Muscle layer of colon (tissue), 2 donors: Measurements from ENCODE around the gene RRBP1.
"Not testable (repeated sequence)": the region's sequence is repeated elsewhere in the genome, so short reads cannot be mapped to it uniquely, and the experiment has no call there.

Source experiments
- H3K27ac ChIP-seq: one replicate; pipeline ENCODE4 v1.7.0; 2013; ENCODE audit warnings: low read depth, mild to moderate bottlenecking, low read length, moderate library complexity
- H3K27me3 ChIP-seq, 2 donors: one replicate each; pipeline ENCODE4 v1.7.0; 2013; ENCODE audit warnings: low read length in 2 of 2, mild to moderate bottlenecking in 2 of 2; ENCODE audit not compliant: insufficient read depth in 2 of 2, control insufficient read depth in 1 of 2
- H3K36me3 ChIP-seq: one replicate; pipeline ENCODE4 v1.7.0; 2013; ENCODE audit warnings: mild to moderate bottlenecking, low read length; ENCODE audit not compliant: insufficient read depth
- H3K4me1 ChIP-seq: one replicate; pipeline ENCODE4 v1.7.0; 2013; ENCODE audit warnings: mild to moderate bottlenecking, low read length; ENCODE audit not compliant: insufficient read depth
- H3K4me3 ChIP-seq, 2 donors: one replicate each; pipeline ENCODE4 v1.7.0; 2013; ENCODE audit warnings: low read length in 2 of 2, low read depth in 1 of 2, mild to moderate bottlenecking in 1 of 2, moderate library complexity in 1 of 2
- H3K9ac ChIP-seq: one replicate; pipeline ENCODE4 v1.7.0; 2013; ENCODE audit warnings: low read length
- H3K9me3 ChIP-seq: one replicate; pipeline ENCODE4 v1.7.0; 2013; ENCODE audit warnings: mild to moderate bottlenecking, low read length
- donor health status: abdominal sarcoma.
- donor health status: Adenocarcinoma of cecum.

Gene RRBP1

DNA sequence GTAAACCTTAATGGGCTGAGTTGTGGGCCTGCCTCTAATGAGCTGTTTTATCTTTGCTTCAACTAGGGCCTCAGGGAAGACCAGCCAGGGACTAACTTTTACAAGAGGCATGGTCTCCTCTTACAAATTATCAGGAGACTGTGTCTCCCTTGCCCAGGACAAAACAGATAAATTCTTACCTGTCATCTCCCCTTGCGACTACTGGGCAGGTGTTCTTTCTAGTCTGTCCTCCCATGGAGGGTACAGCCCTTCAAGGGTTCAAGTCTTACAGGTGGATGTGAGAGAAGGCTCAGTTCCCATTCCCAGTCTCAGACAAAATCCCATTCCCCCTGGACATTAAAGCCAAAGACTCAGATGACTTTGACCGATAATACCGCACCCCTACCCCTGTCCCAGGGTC lies 13.6 kb downstream of the RRBP1 start:
- Histone ChIP-seq H3K27ac (no peak overlapping the region), H3K36me3 (no peaks in the 10 kb centered on the region), H3K4me3 (no peak overlapping the region), H3K9me3 (no peaks in the 10 kb centered on the region), H3K27me3 (no peaks in the 10 kb centered on the region), H3K9ac (no peak overlapping the region), H3K4me1 (peaks cover 14% of the 10 kb centered on the region)

DNA sequence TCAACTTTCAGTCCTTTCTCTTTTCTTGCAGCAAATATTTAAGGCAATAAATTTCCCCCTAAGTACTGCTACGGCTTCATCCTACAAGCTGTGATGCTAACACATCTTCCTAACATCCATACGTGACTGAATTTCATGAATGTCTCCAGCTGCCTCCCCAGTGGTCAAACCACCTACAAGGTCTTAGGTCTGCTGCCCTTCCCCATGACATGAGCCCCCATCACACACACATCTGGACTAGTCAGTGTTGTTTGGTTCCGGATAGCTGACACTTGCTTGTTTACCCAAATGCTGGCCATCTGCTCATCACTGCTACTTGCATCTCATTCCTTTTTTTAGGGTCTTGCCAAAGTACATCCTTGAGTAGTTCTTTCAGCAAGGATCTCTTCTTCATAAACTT lies 14.6 kb downstream of the RRBP1 start:
- H3K9me3 ChIP-seq: no peaks in the 10 kb centered on the region
- no peak overlapping the region for H3K4me3 ChIP-seq
- H3K27me3 ChIP-seq: no peaks in the 10 kb centered on the region
- peaks cover 22% of the 10 kb centered on the region for H3K4me1 ChIP-seq
- H3K27ac ChIP-seq: no peak overlapping the region
- no peak overlapping the region for H3K9ac ChIP-seq
- H3K36me3 ChIP-seq: no peaks in the 10 kb centered on the region

DNA sequence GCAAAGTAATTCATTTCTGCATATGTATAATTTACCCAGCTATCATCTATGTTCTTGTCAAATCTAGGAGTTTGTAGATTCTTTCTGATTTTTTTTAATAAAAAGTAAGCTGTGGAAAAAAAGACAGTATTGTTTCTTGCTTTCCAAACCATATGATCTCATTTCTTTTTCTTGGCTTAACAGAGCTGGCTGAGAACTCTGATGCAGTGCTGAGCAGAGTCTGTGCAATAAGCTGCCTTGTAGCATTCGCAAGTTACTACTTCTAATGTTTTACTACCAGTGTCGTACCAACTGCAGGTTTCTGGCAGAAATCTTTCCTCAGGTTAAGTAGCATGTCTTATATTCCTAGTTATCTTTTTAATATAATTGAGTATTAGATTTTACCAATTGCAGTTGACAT lies 15.6 kb downstream of the RRBP1 start:
- Histone ChIP-seq H3K4me1 (peaks cover 18% of the 10 kb centered on the region), H3K27ac (no peak overlapping the region), H3K9ac (no peak overlapping the region), H3K9me3 (no peaks in the 10 kb centered on the region), H3K27me3 (no peaks in the 10 kb centered on the region), H3K4me3 (no peak overlapping the region), H3K36me3 (no peaks in the 10 kb centered on the region)

DNA sequence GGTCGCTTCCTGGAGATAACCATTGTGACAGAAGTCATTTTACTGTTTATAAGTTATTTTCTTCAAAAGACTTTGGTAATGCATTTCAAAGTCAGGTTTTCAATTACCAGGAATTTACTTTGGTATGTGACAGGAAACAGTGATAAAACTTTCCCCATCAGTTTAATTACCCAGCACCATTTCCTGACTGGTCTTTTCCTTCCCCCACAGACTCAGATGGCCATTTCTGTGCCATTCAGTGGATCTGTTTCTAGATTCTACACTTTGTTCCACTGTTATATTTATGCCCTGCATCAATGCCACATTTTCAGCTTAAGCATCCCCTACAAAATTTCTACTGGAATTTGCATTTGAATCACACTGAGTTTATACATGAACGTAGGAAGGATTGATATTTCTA lies 16.3 kb downstream of the RRBP1 start:
- no peaks in the 10 kb centered on the region for H3K9me3 ChIP-seq
- H3K4me3 ChIP-seq: no peak overlapping the region
- H3K4me1 ChIP-seq: peaks cover 19% of the 10 kb centered on the region
- H3K36me3 ChIP-seq: peaks cover under 1% of the 10 kb centered on the region
- no peaks in the 10 kb centered on the region for H3K27me3 ChIP-seq
- H3K27ac ChIP-seq: no peak overlapping the region
- H3K9ac ChIP-seq: no peak overlapping the region

DNA sequence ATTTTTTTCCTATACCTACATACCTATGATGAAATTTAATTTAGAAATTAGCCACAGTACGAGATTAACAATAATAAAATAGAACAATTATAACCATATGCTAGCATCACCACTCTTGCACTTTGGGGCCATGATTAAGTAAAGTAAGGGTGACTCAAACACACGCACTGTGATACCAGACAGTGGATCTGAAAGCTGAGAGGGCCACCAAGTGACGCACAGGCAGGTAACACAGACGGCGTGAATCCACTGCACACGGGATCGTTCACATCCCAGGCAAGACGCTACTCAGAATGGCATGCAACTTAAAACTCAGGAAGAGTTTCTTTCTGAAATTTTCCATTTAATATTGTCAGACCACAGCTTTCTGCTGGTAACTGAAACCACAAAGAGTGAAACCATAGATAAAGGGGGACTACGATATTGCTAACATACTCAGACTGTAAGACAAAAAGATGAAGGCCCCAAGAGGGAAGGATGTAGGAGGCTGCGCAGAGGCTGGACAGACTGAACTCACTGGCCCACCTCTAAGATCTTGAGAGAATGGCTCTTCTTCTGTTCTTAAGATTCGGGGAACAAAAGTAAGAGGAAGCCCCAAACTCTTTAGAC lies 17.9 kb downstream of the RRBP1 start:
- H3K36me3 ChIP-seq: peaks cover 12% of the 10 kb centered on the region
- peaks cover 25% of the 10 kb centered on the region for H3K4me1 ChIP-seq
- no peak overlapping the region for H3K27ac ChIP-seq
- no peaks in the 10 kb centered on the region for H3K9me3 ChIP-seq
- no peak overlapping the region for H3K9ac ChIP-seq
- no peaks in the 10 kb centered on the region for H3K27me3 ChIP-seq
- H3K4me3 ChIP-seq: no peak overlapping the region

DNA sequence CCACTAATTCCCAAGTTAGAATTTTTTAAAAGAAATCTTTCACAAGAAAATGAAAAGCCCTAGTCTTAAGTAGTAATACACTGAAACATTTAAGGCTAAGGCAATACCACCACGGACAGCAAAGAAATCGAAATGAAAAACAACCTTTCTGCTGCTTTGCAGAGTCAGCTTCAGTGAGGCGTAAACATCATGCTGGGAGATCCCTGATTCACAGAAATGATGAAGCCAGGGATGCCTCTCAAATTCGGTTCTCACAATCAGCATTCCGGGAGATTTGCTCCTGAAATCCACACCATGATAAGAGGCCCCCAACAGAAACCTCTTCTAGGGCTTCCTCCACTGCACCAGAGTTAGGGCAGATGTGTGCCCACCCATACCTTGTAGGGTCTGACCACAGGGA lies 18.6 kb downstream of the RRBP1 start:
- H3K27me3 ChIP-seq: no peaks in the 10 kb centered on the region
- H3K4me1 ChIP-seq: peaks cover 25% of the 10 kb centered on the region
- H3K4me3 ChIP-seq: no peak overlapping the region
- H3K36me3 ChIP-seq: peaks cover 15% of the 10 kb centered on the region
- no peak overlapping the region for H3K27ac ChIP-seq
- H3K9ac ChIP-seq: no peak overlapping the region
- H3K9me3 ChIP-seq: no peaks in the 10 kb centered on the region

DNA sequence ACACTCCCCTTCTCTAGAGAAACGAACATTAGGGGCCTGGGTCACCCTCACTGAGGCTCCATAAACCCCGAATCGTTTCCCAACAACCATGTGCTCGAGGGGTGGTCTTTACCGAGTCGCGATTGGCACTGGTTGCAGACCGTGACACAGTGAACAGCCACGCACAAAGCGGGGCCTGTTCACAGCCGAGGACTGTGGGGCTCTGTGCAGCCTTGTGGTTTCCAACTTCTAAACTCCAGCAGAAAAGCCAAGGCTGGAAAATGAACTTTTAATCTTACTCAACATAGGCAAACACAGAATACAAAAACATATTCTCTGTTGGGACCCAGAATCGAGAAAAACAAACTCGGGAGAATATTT lies 19.0 kb downstream of the RRBP1 start:
- H3K9me3 ChIP-seq: no peaks in the 10 kb centered on the region
- no peak overlapping the region for H3K4me3 ChIP-seq
- H3K27ac ChIP-seq: no peak overlapping the region
- H3K27me3 ChIP-seq: no peaks in the 10 kb centered on the region
- peaks cover 20% of the 10 kb centered on the region for H3K36me3 ChIP-seq
- no peak overlapping the region for H3K9ac ChIP-seq
- H3K4me1 ChIP-seq: peaks cover 25% of the 10 kb centered on the region

DNA sequence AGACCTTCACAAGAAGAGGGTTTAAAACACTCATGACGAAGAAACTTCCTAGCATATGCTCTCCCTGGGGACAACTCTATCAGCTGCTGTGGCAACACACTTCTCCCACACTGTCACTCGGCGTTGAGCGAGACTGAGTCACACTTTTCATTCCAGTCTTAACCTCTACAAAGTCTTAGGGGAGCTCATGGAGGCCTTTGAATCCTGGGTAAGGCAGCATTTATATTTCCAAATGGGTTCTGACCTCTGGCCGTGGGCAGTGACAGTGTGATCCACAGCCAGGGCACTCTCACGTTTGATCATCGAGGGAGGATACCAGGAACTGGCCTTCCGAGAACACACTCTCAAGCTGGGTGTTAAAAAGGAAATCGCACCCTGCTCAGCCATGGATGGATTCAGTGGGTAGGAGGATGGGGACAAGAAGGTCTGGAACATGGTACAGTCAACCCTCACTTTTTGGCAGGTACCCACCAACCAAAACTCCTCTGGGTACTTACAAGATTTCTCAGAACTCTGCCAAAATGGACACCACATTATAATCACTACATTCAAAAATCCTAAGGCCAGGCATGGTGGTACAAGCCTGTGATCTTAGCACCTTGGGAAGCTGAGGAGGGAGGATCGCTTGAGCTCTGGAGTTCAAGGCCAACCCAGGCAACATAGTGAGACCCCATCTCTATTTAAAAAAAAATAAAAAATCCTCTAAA lies 19.6 kb downstream of the RRBP1 start:
- no peak overlapping the region for H3K27ac ChIP-seq
- peaks cover 24% of the 10 kb centered on the region for H3K36me3 ChIP-seq
- no peaks in the 10 kb centered on the region for H3K9me3 ChIP-seq
- H3K9ac ChIP-seq: no peak overlapping the region
- peaks cover 25% of the 10 kb centered on the region for H3K4me1 ChIP-seq
- H3K27me3 ChIP-seq: no peaks in the 10 kb centered on the region
- no peak overlapping the region for H3K4me3 ChIP-seq

DNA sequence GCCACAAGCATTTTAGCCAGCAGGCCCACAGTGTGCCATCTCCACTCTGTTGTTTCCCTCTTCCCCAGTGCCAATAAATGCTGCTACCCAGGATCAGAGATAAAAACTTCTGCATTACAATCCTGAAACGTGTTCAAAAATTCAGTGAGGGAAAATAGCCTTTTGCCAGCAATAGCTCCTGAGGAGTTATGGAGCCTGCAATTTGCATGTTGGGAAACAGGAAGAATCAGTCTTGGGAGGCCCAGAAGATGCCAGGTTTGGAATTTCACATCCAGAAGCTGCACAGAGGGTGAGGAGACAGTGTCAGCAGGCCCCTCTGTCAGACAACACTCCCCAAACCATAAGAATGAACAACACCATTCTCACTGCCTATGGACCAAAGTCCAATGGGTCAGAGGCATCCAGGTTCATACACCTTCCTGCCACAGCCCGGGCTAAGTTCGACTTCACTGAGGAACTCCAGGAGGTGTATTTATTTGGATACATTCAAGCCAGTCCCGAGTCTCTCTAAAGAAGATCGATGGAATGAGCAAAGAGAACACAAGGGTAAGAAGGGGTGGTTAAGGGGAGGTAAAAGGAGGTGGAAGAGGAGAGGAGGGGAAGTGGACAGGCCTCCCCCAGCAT lies 20.8 kb downstream of the RRBP1 start:
- peaks cover 25% of the 10 kb centered on the region for H3K4me1 ChIP-seq
- H3K27me3 ChIP-seq: no peaks in the 10 kb centered on the region
- no peak overlapping the region for H3K4me3 ChIP-seq
- peaks cover 24% of the 10 kb centered on the region for H3K36me3 ChIP-seq
- no peaks in the 10 kb centered on the region for H3K9me3 ChIP-seq
- H3K27ac ChIP-seq: no peak overlapping the region
- H3K9ac ChIP-seq: no peak overlapping the region

DNA sequence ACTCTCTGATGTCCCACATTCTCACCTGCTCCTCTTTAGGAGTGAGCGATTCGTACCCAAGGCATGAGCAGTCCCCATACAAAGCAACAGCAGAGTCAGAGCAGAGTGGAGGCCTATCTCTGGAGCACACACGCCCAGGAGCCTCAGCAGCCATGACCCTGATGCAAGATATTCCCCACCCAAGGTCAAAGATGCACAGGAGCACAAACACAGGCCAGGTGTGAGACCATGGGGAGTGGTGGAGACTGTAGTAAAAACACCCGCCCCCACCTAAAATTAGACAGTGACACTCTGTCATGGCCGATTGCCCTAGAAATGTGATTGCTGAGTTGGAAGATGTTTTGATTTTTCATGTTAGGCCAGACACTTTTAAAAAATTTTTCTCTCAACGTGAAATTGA lies 21.4 kb downstream of the RRBP1 start:
- Histone ChIP-seq H3K4me3 (no peak overlapping the region), H3K9ac (no peak overlapping the region), H3K36me3 (peaks cover 29% of the 10 kb centered on the region)

DNA sequence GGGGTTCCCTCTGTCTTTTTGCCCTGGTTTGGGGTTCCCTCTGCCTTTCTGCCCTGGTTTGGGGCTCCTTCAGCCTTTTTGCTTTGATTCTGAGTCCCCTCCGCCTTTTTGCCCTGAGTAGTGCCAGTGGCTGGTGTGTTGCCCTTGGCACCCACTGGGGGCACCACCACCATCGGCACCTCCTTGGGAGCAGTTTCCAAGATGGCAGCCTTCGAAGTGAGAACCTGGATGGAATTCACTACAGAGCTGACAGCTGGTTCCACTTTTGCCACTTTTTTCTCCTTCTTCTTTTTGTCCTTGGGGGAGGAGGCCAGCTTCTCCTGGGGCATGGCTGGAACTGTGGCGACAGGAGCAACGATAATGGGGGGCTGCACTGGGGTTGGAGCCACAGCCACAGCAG lies 22.2 kb downstream of the RRBP1 start:
- peaks cover 29% of the 10 kb centered on the region for H3K36me3 ChIP-seq
- H3K9ac ChIP-seq: no peak overlapping the region
- no peak overlapping the region for H3K27ac ChIP-seq
- no peak overlapping the region for H3K4me3 ChIP-seq
- peaks cover 25% of the 10 kb centered on the region for H3K4me1 ChIP-seq
- H3K27me3 ChIP-seq: no peaks in the 10 kb centered on the region
- H3K9me3 ChIP-seq: no peaks in the 10 kb centered on the region

More for the DNA sequence above, 21.4 kb downstream of the RRBP1 start:
- Histone ChIP-seq H3K27me3 (no peaks in the 10 kb centered on the region), H3K4me1 (peaks cover 25% of the 10 kb centered on the region), H3K27ac (no peak overlapping the region), H3K9me3 (no peaks in the 10 kb centered on the region)

DNA sequence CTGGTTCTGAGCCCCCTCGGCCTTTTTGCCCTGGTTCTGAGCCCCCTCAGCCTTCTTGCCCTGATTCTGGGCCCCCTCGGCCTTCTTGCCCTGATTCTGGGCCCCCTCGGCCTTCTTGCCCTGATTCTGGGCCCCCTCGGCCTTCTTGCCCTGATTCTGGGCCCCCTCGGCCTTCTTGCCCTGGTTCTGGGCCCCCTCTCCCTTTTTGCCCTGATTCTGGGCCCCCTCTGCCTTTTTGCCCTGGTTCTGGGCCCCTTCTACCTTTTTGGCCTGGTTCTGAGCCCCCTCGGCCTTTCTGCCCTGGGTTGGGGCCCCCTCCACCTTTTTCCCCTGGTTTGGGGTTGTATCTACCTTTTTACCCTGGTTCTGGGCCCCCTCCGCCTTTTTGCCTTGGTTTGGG lies 22.7 kb downstream of the RRBP1 start:
- H3K9me3 ChIP-seq, H3K4me3 ChIP-seq, H3K27me3 ChIP-seq, H3K27ac ChIP-seq, H3K9ac ChIP-seq: not testable (repeated sequence)
- H3K4me1 ChIP-seq: peaks cover 25% of the 10 kb centered on the region
- H3K36me3 ChIP-seq: peaks cover 29% of the 10 kb centered on the region
